ENCODE measurements around the gene FBH1.
"Not testable (repeated sequence)": the region's sequence is repeated elsewhere in the genome, so short reads cannot be mapped to it uniquely, and the experiment has no call there.

The FBH1 gene

GRCh38 chr10:5866451-5867081 lies 23.5 kb upstream of the FBH1 start:
- not testable (repeated sequence) for H3K36me3 Mint-ChIP-seq (ENCODE audit: low read depth); DNase-seq; H3K27me3 Mint-ChIP-seq; H3K4me1 Mint-ChIP-seq; ATAC-seq; H3K27ac Mint-ChIP-seq; H3K9me3 Mint-ChIP-seq
- H3K4me3 Mint-ChIP-seq = peak overlapping the region; percentile 3

GRCh38 chr10:5867091-5867615 lies 22.9 kb upstream of the FBH1 start:
- H3K4me3 Mint-ChIP-seq; H3K9me3 Mint-ChIP-seq; H3K4me1 Mint-ChIP-seq; H3K27me3 Mint-ChIP-seq; H3K27ac Mint-ChIP-seq; DNase-seq; ATAC-seq; H3K36me3 Mint-ChIP-seq (ENCODE audit: low read depth): not testable (repeated sequence)

GRCh38 chr10:5868383-5868782 lies 21.7 kb upstream of the FBH1 start:
- not testable (repeated sequence) for H3K27me3 Mint-ChIP-seq, H3K4me1 Mint-ChIP-seq

GRCh38 chr10:5869156-5869555 lies 20.9 kb upstream of the FBH1 start:
- ATAC-seq (no peak), DNase-seq (no peak)
- Mint-ChIP-seq H3K4me1 (peaks cover 6% of the 10 kb centered on the region), H3K9me3 (no peaks in the 10 kb centered on the region), H3K36me3 (ENCODE audit: low read depth) (peaks cover 4% of the 10 kb centered on the region), H3K27me3 (no peaks in the 10 kb centered on the region), H3K4me3 (no peak overlapping the region), H3K27ac (no peak overlapping the region)

More at GRCh38 chr10:5868383-5868782, 21.7 kb upstream of the FBH1 start:
- H3K36me3 Mint-ChIP-seq (ENCODE audit: low read depth); H3K27ac Mint-ChIP-seq; H3K4me3 Mint-ChIP-seq; ATAC-seq; H3K9me3 Mint-ChIP-seq; DNase-seq: not testable (repeated sequence)

GRCh38 chr10:5871596-5871995 lies 18.4 kb upstream of the FBH1 start:
- ATAC-seq (no peak), DNase-seq (no peak)
- Mint-ChIP-seq H3K27me3 (no peaks in the 10 kb centered on the region), H3K9me3 (no peaks in the 10 kb centered on the region), H3K36me3 (ENCODE audit: low read depth) (peaks cover 11% of the 10 kb centered on the region), H3K27ac (no peak overlapping the region), H3K4me3 (no peak overlapping the region), H3K4me1 (peaks cover 6% of the 10 kb centered on the region)

DNA sequence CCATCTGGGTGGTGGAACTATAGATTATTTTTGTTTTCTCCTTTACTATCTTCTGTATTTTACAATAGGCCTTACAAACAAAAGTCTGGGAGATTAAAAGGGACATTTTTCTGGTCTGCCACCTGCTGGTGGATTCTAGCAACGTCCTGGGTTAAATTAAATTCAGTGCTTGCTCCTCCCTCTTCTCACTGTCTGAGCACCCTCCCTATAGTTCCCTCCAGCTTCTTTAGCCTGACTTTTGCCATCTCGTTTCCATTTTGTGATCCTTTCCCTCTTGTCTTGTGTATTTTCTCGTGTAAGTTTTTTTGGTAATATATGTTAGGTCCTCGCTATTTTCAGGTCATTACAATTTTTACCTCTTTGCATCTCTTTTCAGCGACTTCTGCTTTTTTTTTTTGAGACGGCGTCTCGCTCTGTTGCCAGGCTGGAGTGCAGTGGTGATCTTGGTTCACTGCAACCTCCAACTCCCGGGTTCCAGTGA lies 16.5 kb upstream of the FBH1 start:
- peaks cover 4% of the 10 kb centered on the region for H3K4me1 Mint-ChIP-seq
- no peaks in the 10 kb centered on the region for H3K9me3 Mint-ChIP-seq
- peaks cover 21% of the 10 kb centered on the region for H3K36me3 Mint-ChIP-seq (ENCODE audit: low read depth)
- DNase-seq (peak; percentile 73), ATAC-seq (peak; percentile 85)
- no peaks in the 10 kb centered on the region for H3K27me3 Mint-ChIP-seq
- peak overlapping the region; percentile 45 for H3K4me3 Mint-ChIP-seq
- peak overlapping the region; percentile 3 for H3K27ac Mint-ChIP-seq

DNA sequence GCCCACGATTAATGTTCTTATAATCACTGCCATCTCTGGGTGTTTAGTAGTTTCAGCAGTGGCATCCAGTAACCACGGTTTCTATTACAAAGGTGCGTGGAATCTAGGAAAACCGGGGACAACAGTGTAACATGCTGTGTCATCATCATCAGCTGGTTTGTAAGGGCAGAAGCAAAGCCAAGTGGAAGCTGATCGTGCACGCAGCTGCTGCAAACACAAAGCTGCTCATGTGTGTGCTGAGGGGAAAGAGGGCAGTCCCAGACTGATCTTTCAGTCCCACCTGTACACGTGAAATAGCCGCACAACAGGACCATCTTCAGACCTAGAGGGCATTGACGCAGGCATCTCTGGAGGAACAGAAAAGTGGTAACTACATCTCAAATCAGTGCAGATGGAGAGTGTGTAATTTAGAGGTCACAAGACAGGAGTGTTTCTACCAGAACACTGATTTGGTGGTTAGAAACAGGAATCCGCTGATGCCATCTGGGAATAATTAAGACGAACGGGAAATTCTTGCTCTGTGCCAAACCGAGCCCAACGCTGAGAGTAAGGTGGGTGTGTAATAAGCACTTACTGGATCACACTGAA lies 13.8 kb upstream of the FBH1 start:
- no peak overlapping the region for H3K4me3 Mint-ChIP-seq
- H3K9me3 Mint-ChIP-seq = no peaks in the 10 kb centered on the region
- peaks cover 4% of the 10 kb centered on the region for H3K4me1 Mint-ChIP-seq
- no peaks in the 10 kb centered on the region for H3K27me3 Mint-ChIP-seq
- H3K36me3 Mint-ChIP-seq (ENCODE audit: low read depth) = peaks cover 30% of the 10 kb centered on the region
- ATAC-seq = no peak
- no peak overlapping the region for H3K27ac Mint-ChIP-seq
- DNase-seq = no peak

DNA sequence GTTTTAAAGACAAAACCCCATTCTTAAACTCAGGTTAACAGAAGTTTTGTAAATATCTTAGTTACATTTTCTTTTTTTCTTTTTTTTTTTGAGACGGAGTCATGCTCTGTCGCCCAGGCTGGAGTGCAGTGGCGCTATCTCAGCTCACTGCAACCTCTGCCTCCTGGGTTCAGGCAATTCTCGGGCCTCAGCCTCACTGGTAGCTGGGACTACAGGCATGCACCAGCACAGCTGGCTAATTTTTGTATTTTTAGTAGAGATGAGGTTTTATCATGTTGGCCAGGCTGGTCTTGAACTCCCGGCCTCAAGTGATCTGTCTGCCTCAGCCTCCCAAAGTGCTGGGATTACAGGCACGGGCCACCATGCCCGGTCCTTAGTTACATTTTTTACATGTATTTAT lies 13.0 kb upstream of the FBH1 start:
- not testable (repeated sequence) for H3K9me3 Mint-ChIP-seq, H3K27ac Mint-ChIP-seq, H3K27me3 Mint-ChIP-seq, H3K4me3 Mint-ChIP-seq, DNase-seq, ATAC-seq, H3K4me1 Mint-ChIP-seq
- H3K36me3 Mint-ChIP-seq (ENCODE audit: low read depth) = peaks cover 32% of the 10 kb centered on the region

GRCh38 chr10:5882961-5883360 lies 7.1 kb upstream of the FBH1 start:
- H3K36me3 Mint-ChIP-seq (ENCODE audit: low read depth) = peaks cover 45% of the 10 kb centered on the region
- no peaks in the 10 kb centered on the region for H3K27me3 Mint-ChIP-seq
- peaks cover 8% of the 10 kb centered on the region for H3K4me1 Mint-ChIP-seq
- ATAC-seq (no peak), DNase-seq (no peak)
- no peaks in the 10 kb centered on the region for H3K9me3 Mint-ChIP-seq
- H3K4me3 Mint-ChIP-seq = no peak overlapping the region
- no peak overlapping the region for H3K27ac Mint-ChIP-seq

DNA sequence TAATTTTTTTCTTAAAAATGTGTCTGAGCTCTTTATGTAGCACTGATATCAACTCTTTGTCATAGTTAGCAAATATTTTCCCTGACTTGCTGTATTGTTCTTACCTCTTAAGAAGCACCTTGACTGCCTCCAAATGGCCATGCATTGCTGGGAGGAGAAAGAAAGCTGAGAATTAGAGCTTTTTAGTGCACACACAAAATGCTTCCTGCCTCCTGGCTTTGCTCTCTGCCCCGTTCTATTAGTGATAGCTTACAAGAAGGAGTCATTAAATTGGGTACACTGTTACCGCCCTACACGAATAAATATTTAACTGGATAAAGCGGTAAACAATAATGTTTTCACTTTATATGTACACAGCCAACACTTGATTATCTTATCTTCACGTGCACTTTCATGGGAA lies 4.4 kb upstream of the FBH1 start:
- no peaks in the 10 kb centered on the region for H3K9me3 Mint-ChIP-seq
- H3K4me3 Mint-ChIP-seq = no peak overlapping the region
- peaks cover 18% of the 10 kb centered on the region for H3K4me1 Mint-ChIP-seq
- DNase-seq (no peak), ATAC-seq (no peak)
- no peaks in the 10 kb centered on the region for H3K27me3 Mint-ChIP-seq
- H3K27ac Mint-ChIP-seq = no peak overlapping the region
- H3K36me3 Mint-ChIP-seq (ENCODE audit: low read depth) = peaks cover 32% of the 10 kb centered on the region

DNA sequence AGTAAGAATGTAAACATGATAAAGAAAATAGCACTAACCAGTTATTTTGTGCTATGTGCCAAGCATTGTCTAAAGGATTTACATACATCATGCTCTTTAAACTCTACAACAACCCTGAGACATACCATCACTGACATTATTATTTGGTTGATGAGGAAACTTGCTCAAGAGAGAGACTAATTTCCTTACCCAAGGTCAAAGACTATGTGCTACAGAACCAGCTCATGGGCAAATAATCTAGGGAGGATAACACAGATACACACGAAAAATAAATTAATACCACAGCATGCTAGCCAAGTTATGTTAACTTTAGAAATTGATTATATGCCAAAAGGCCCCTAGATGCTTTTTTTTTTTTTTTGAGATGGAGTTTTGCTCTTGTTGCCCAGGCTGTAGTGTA lies 3.0 kb upstream of the FBH1 start:
- no peak overlapping the region for H3K27ac Mint-ChIP-seq
- H3K9me3 Mint-ChIP-seq = no peaks in the 10 kb centered on the region
- no peak overlapping the region for H3K4me3 Mint-ChIP-seq
- ATAC-seq (no peak), DNase-seq (no peak)
- H3K27me3 Mint-ChIP-seq = no peaks in the 10 kb centered on the region
- H3K4me1 Mint-ChIP-seq = peaks cover 32% of the 10 kb centered on the region
- H3K36me3 Mint-ChIP-seq (ENCODE audit: low read depth) = peaks cover 32% of the 10 kb centered on the region

GRCh38 chr10:5887641-5888040 lies 2.4 kb upstream of the FBH1 start:
- H3K9me3 Mint-ChIP-seq = no peaks in the 10 kb centered on the region
- H3K27ac Mint-ChIP-seq = no peak overlapping the region
- H3K4me1 Mint-ChIP-seq = peaks cover 38% of the 10 kb centered on the region
- peak overlapping the region; percentile 92 for H3K4me3 Mint-ChIP-seq
- H3K27me3 Mint-ChIP-seq = no peaks in the 10 kb centered on the region
- H3K36me3 Mint-ChIP-seq (ENCODE audit: low read depth) = peaks cover 29% of the 10 kb centered on the region
- ATAC-seq (no peak), DNase-seq (no peak)

DNA sequence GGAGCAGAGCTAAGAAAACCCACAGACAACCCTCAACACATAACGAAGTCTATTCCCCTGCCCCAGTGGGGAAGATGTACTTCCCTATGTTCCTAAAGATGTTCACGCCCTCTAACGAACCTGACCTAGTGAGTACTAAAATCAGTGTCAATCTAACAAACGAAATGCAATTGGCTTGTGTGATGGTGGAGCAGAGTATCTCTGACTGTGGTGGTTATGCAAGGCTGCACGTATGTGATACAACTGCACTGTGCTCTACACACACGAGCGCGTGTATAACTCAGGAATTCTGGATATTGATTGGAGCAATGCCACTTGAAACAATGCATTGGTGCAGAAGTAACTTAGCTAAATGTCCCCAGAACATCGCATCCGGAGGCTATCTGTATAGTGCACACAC lies 1.7 kb upstream of the FBH1 start:
- ATAC-seq = no peak
- H3K9me3 Mint-ChIP-seq = no peaks in the 10 kb centered on the region
- peak overlapping the region; percentile 75 for H3K27ac Mint-ChIP-seq
- H3K4me1 Mint-ChIP-seq = peaks cover 44% of the 10 kb centered on the region
- no peak for DNase-seq
- H3K27me3 Mint-ChIP-seq = no peaks in the 10 kb centered on the region
- peaks cover 27% of the 10 kb centered on the region for H3K36me3 Mint-ChIP-seq (ENCODE audit: low read depth)
- H3K4me3 Mint-ChIP-seq = peak overlapping the region; percentile 92

DNA sequence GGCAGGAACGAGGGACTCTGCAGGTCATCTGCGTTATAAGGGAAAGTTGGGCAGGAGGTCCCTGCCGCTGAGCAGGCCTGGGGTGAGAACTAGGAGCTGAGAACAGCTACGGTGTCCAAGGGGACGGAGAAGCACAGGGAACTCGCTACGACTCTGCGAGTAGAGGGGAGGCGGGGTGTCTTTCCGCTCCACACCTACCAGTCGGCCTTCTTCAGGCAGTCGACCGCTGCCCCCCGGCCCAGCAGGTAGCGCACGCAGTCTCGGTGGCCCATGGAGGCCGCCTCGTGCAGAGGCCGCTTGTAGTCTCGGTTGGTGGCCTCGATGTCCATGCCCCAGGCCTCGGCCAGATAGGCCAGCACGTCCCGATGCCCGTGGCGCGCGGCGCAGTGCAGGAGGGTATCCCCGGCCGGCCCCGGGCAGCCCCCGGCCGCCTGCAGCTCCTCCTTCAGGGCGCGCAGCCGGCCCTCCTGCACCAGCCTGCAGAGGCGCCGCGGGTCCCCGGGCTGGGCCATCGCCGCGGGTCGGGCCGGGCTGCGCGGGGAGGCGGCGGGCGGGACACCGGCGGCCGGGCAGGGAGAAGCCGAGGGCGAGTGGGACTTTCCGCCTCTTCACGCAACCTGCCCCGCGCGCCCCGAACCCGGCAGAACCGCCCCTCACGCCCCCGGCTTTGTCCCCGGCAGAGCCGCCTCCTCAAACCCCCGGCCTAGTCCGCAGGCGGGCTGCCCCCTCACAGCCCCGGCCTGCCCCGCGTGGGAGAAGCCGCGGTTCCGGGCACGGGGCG lies 1.0 kb upstream of the FBH1 start:
- peak overlapping the region; percentile 92 for H3K4me3 Mint-ChIP-seq
- peak; percentile 29 for ATAC-seq
- H3K4me1 Mint-ChIP-seq = peaks cover 47% of the 10 kb centered on the region
- peak overlapping the region; percentile 75 for H3K27ac Mint-ChIP-seq
- no peaks in the 10 kb centered on the region for H3K9me3 Mint-ChIP-seq
- DNase-seq = peak; percentile 50
- peaks cover 31% of the 10 kb centered on the region for H3K36me3 Mint-ChIP-seq (ENCODE audit: low read depth)
- H3K27me3 Mint-ChIP-seq = no peaks in the 10 kb centered on the region

DNA sequence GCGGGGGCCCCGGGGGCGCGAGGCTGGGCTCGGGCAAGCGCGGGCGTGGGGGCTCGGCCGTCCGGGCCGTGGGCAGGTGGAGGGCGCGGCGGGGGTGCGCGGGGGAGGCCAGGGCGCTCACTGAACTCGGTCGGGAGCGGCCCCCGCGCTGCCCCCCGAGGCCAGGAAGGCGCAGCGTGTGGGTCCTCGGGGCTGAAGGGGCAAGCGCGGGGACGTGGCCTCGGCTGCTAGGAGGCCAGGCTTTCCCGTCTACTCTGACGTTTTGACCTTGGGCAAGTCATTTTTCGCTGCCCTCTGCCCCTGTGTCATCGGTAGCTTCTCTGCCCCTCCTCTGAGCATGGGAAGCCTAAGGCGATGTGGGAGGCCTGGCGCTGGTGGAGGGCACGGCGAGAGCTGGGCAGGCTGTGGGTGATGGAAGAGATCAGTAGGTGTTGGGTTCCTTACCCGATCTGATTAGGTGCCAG lies 441 bp downstream of the FBH1 start:
- peak overlapping the region; percentile 88 for H3K27ac Mint-ChIP-seq
- peaks cover 57% of the 10 kb centered on the region for H3K4me1 Mint-ChIP-seq
- H3K4me3 Mint-ChIP-seq = peak overlapping the region; percentile 94
- ATAC-seq (peak; percentile 3), DNase-seq (peak; percentile 32)
- peaks cover 29% of the 10 kb centered on the region for H3K36me3 Mint-ChIP-seq (ENCODE audit: low read depth)
- no peaks in the 10 kb centered on the region for H3K27me3 Mint-ChIP-seq
- H3K9me3 Mint-ChIP-seq = no peaks in the 10 kb centered on the region

All from activated naive CD8-positive, alpha-beta T cell treated with anti-CD3 and anti-CD28 coated beads, Interleukin-2, amount 50 U/mL, for 24 hours (primary cell).